Middle frontal gyrus (tissue), 1 donor: ENCODE data around the gene BAG3.
"Not testable (repeated sequence)": the region's sequence is repeated elsewhere in the genome, so short reads cannot be mapped to it uniquely, and the experiment has no call there.

Experiments used
- DNase-seq: peaks from one replicate; pipeline ENCODE4 v3.0.0-alpha.2; 2015; ENCODE audit warnings: low spot score; ENCODE audit errors: extremely low spot score

BAG3 gene

GRCh38 chr10:119689016-119689580 lies 37.9 kb downstream of the BAG3 start:
- DNase-seq: no peak

- no peak for DNase-seq
Observed at GRCh38 chr10:119691726-119692125, 40.5 kb downstream of the BAG3 start.

DNA sequence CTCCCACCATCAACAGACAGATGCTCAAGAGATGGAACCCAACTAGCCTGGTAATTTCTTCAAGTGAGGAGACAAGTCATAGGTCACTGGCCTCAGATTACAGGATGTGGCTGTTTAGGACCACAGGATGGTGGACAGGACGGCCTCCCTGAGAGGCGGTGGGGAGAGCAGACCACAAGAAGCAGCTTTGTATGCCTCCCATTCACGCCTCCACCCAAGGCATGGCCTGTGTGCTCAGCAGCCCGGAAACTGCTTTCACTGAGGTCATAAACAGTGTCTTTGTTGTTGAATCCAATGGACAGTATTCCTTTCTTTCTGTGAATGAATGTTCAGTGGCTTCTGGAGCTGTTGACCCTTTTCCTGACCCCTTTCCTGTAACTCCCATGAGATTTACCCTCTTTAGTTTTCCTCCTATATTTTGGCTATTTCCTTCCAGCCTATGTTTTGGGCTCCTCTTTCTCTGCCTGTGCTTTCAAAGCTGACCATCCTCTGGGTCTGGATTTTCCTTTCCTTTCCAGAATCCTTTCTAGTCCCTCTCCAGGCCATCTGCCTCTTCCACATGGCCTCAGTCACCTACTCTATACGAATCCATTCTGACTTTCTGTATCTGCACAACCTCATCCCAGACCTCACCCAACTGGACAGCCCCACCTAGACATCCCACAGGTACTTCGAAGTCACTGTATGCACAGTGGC lies 42.2 kb downstream of the BAG3 start:
- peak; percentile 23 for DNase-seq

DNA sequence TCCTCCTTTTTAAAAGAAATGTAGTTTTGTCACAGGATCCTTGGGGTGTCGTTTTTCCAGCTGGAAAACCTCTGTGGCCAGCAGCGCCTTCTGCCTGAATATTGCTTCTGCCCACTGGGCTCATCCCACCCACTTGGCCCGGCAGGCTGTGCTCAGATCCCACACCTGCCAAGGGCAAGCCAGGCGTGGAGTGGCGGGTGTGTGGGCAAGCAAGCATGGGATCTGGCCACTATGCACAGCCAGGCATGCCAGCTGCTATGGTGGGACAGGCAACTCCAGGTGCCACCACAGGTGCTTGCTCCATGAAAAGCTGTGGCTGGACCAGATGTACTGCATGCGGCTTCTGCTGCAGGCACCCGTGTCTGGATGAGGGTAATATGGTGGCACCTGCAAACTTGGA lies 43.4 kb downstream of the BAG3 start:
- no peak for DNase-seq

GRCh38 chr10:119700321-119700954 lies 49.3 kb downstream of the BAG3 start:
- DNase-seq: no peak

GRCh38 chr10:119701861-119702260 lies 50.7 kb downstream of the BAG3 start:
- DNase-seq: no peak

- DNase-seq: no peak
Observed at GRCh38 chr10:119702583-119702982, 51.4 kb downstream of the BAG3 start.

GRCh38 chr10:119703903-119704508 lies 52.8 kb downstream of the BAG3 start:
- DNase-seq: no peak

DNA sequence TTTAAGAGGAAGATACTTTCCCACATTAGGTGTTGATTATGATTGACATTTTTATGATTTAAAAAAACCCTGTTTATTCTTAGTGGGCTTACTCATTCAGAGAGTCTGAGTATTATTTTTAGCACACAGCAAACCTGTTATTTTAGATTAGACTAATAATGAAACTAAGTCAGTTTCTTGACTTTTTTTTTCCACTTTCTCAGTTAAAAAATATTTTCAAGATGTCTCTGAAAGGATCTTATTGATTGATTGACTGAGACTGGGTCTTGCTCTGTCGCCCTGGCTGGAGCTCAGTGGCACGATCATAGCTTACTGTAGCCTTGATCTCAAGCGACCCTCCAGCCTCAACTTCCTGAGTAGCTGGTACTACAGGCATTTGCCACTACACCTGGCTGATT lies 54.3 kb downstream of the BAG3 start:
- DNase-seq: no peak

GRCh38 chr10:119706521-119707278 lies 55.5 kb downstream of the BAG3 start:
- DNase-seq: no peak

DNA sequence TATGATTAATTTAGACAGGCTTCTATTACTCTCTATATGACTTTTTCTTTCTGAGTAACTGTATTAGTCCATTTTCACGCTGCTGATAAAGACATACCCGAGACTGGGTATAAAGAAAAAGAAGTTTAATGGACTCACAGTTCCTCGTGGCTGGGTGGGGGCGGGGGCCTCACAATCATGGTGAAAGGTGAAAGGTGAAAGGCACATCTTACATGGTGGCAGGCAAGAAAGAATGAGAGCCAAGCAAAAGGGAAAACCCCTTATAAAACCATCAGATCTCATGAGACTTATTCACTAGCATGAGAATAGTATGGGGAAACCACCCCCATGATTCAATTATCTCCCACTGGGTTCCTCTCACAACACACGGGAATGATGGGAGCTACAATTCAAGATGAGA lies 56.2 kb downstream of the BAG3 start:
- DNase-seq: not testable (repeated sequence)

DNA sequence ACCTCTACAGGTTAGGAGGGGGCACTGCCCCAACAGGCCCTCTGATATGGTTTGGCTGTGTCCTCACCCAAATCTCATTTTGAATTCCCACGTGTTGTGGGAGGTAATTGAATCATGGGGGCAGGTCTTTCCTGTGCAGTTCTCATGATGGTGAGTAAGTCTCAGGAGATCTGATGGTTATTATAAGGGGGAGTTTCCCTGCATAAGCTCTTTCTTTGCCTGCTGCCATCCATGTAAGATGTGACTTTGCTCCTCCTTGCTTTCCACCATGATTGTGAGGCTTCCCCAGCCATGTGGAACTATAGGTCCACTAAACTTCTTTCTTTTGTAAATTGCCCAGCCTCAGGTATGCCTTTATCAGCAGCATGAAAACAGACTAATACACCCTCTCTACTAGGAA lies 59.8 kb downstream of the BAG3 start:
- DNase-seq: not testable (repeated sequence)

DNA sequence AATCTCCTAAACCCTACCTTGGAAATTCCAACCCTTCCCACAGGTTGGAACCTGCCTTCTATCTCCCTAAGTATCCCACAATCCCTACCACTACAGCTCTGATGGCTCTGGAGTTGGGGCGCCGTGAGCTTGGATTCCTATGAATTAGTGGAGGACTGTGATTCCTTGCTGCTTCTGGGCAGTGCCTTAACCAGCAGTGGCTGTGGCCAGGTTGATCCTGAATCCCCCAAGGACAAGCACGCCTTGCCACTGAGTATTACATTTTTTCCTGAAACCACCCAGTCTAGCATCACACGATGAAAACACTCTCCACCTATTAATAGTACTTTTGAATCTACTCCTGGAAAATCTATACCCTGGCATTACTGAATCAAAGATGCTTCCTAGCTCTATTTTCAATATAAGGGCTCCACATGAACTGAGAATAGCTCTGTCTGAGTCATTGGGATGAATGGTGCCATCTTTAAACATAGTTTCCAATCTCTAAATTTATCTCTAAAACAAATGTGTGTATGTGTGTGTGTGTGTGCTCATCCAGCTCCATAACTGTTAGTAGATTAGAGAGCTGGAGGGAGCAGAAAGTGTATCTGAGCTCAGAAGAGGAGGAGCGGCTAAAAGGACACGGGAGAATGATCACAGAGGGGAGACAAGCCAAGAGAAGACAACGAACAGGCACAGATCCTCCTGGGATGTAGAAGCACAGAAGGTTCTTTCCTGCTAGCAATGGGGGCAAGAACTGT lies 62.7 kb downstream of the BAG3 start:
- no peak for DNase-seq

DNA sequence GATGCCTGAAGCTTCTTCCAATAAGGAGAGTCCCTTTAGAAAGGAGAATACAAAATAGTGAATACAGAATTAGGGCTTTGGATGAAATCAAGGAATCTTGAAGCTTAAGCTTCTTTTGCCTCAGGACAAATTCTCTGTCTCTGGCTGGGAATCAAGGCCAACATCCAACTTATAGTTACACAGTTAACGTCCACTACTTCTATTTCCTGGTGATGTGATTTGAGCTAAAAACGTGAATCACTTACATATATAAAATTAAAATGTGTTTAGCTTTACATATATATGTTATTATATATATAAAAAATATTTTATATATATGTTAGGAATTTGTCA lies 63.3 kb downstream of the BAG3 start:
- no peak for DNase-seq

- no peak for DNase-seq
Observed at GRCh38 chr10:119715628-119716505, 64.7 kb downstream of the BAG3 start.

DNA sequence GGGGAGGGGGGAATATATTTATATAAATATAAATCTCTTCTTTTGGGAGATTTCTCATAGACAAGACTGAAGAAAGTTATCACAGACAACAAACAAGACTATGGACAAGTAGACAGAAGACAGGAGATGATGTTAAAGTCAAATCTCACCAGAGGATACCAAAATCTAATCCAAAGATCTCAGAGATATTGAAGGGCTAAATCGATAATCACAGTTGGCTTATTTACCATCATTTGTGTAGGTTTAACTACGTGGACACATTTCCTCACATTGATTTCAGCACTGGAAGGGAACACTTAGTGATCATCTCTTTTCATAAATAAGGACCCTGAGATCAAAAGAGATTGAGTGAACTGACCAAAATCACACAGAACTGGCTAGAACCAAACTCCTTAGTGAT lies 72.0 kb downstream of the BAG3 start:
- DNase-seq: no peak

GRCh38 chr10:119723624-119724023 lies 72.4 kb downstream of the BAG3 start:
- no peak for DNase-seq

- DNase-seq: no peak
Observed at GRCh38 chr10:119724593-119725516, 73.7 kb downstream of the BAG3 start.

DNA sequence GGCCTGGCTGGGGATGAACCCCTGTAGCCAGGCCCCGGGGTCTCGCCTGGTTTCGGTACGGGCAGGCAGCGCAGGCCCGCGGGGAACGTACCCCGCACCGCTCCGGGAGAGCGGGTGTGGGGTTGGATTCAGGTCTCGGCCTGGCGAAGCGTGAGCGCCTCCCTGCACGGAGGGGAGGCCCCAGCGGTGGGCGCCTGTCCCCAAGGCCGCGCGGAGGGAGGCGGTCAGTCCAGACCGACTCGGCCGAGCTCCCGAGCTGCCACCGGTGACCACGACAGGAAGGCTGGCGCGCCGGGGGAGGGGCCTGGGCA lies 74.3 kb downstream of the BAG3 start:
- no peak for DNase-seq
